KG1 (cell line): ENCODE results near the gene HIPK3.

Experiments
- DNase-seq: peaks from one replicate; lab custom pipeline; 2025; lab: John Stamatoyannopoulos, UW

HIPK3 gene

GRCh38 chr11:33307984-33308383, 50.8 kb downstream of the HIPK3 start:
- no peak for DNase-seq

GRCh38 chr11:33309118-33309517, 51.9 kb downstream of the HIPK3 start:
- DNase-seq, result no peak

- DNase-seq, result no peak
Measured at GRCh38 chr11:33310720-33311500, 53.7 kb downstream of the HIPK3 start.

GRCh38 chr11:33311680-33312079, 54.5 kb downstream of the HIPK3 start:
- DNase-seq, result no peak

GRCh38 chr11:33315822-33316221, 58.6 kb downstream of the HIPK3 start:
- no peak for DNase-seq

- DNase-seq, result no peak
Measured at GRCh38 chr11:33317662-33318061, 60.5 kb downstream of the HIPK3 start.

- no peak for DNase-seq
Measured at GRCh38 chr11:33320016-33320813, 63.0 kb downstream of the HIPK3 start.

- DNase-seq, result no peak
Measured at GRCh38 chr11:33320814-33321330, 63.7 kb downstream of the HIPK3 start.

- no peak for DNase-seq
Measured at GRCh38 chr11:33321422-33321821, 64.2 kb downstream of the HIPK3 start.

- DNase-seq, result no peak
Measured at GRCh38 chr11:33323421-33323820, 66.2 kb downstream of the HIPK3 start.

- DNase-seq, result no peak
Measured at GRCh38 chr11:33324302-33324985, 67.3 kb downstream of the HIPK3 start.

GRCh38 chr11:33325451-33325850, 68.3 kb downstream of the HIPK3 start:
- DNase-seq, result no peak

GRCh38 chr11:33329705-33330329, 72.6 kb downstream of the HIPK3 start:
- no peak for DNase-seq

- no peak for DNase-seq
Measured at GRCh38 chr11:33333816-33334215, 76.6 kb downstream of the HIPK3 start.

- no peak for DNase-seq
Measured at GRCh38 chr11:33334627-33335026, 77.4 kb downstream of the HIPK3 start.

- DNase-seq, result no peak
Measured at GRCh38 chr11:33339247-33339646, 82.1 kb downstream of the HIPK3 start.

GRCh38 chr11:33344611-33345010, 87.4 kb downstream of the HIPK3 start:
- DNase-seq, result no peak

- DNase-seq, result no peak
Measured at GRCh38 chr11:33347490-33348125, 90.4 kb downstream of the HIPK3 start.

GRCh38 chr11:33350287-33350686, 93.1 kb downstream of the HIPK3 start:
- no peak for DNase-seq

- no peak for DNase-seq
Measured at GRCh38 chr11:33358150-33358831, 101.1 kb downstream of the HIPK3 start.

GRCh38 chr11:33360642-33361041, 103.5 kb downstream of the HIPK3 start:
- no peak for DNase-seq
